ENCODE results near the gene PLEKHA1.

Gene PLEKHA1

DNA sequence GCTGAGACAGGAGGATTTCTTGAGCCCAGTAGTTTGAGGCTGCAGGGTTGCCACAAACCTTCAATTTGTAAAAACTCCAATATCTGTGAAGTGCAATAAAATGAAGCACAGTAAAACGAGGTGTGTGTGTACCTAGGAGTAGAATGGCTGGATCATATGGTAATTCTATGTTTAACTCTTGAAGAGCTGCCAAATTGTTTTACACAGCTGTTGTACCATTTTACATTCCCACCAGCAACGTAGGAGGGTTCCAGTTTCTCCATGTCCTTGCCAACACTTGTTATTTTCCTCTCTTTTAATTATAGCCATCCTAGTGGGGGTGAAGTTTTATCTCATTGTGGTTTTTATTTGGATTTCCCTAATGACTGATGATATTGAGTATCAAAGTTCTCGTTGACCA, 16.2 kb downstream of the PLEKHA1 start:
- peaks cover 2 to 32% of the 10 kb centered on the region in 2 donors for H3K36me3 ChIP-seq (replicated peaks in 1 of 2; ENCODE audit: control insufficient read depth in 2 of 2, insufficient read depth in 2 of 2, low read length in 2 of 2)
- H4K91ac ChIP-seq (ENCODE audit: low read depth, low read length, poor library complexity) = no peak overlapping the region
- no peak overlapping the region for H3K9ac ChIP-seq (ENCODE audit: low read depth, low read length, poor library complexity)
- WGBS, 2 donors (ENCODE audit: extremely low coverage in 2 of 2, insufficient read length in 2 of 2, insufficient replicate concordance in 1 of 2) = no CpG with 5 or more reads among the region's 3 CpGs
- no peaks in the 10 kb centered on the region for H3K4me1 ChIP-seq (ENCODE audit: control insufficient read depth in 2 of 2, insufficient read depth in 1 of 2, low read depth in 1 of 2, low read length in 2 of 2)
- peaks cover 0 to 6% of the 10 kb centered on the region in 2 donors for H3K9me3 ChIP-seq (replicated peaks in 1 of 2; ENCODE audit: control insufficient read depth in 2 of 2, insufficient read depth in 1 of 2, low read depth in 1 of 2, low read length in 2 of 2)
- H3K18ac ChIP-seq (ENCODE audit: low read length) = no peak overlapping the region
- H3K79me1 ChIP-seq (ENCODE audit: low read depth, low read length) = no peaks in the 10 kb centered on the region
- H3K4me2 ChIP-seq (ENCODE audit: insufficient read depth, low read length, poor library complexity, severe bottlenecking) = no peak overlapping the region
- no peak overlapping the region for H2AFZ ChIP-seq (ENCODE audit: low read length)
- no peak for DNase-seq (ENCODE audit: low spot score)
- H2BK15ac ChIP-seq (ENCODE audit: low read length) = no peak overlapping the region
- no peak overlapping the region for H3K23ac ChIP-seq (ENCODE audit: low read depth, low read length, poor library complexity)
- no peak overlapping the region for H3K4me3 ChIP-seq (ENCODE audit: low read length in 2 of 2)
- H3K4ac ChIP-seq (ENCODE audit: low read length) = no peak overlapping the region
- H2AK5ac ChIP-seq (ENCODE audit: low read depth, low read length) = no peak overlapping the region
- H2BK120ac ChIP-seq (ENCODE audit: low read depth, low read length) = no peak overlapping the region
- no peak overlapping the region for H3K27ac ChIP-seq (replicated peaks; ENCODE audit: low read length)
- H4K8ac ChIP-seq (ENCODE audit: low read depth, low read length) = no peak overlapping the region
- H2BK12ac ChIP-seq (ENCODE audit: low read length) = no peak overlapping the region
- no peaks in the 10 kb centered on the region for H3K27me3 ChIP-seq (ENCODE audit: control insufficient read depth in 3 of 3, insufficient read depth in 3 of 3, low read depth in 1 of 3, low read length in 3 of 3)
- no peak overlapping the region for H2BK5ac ChIP-seq (ENCODE audit: low read length)
- no peak overlapping the region for H3K14ac ChIP-seq (ENCODE audit: low read length)

DNA sequence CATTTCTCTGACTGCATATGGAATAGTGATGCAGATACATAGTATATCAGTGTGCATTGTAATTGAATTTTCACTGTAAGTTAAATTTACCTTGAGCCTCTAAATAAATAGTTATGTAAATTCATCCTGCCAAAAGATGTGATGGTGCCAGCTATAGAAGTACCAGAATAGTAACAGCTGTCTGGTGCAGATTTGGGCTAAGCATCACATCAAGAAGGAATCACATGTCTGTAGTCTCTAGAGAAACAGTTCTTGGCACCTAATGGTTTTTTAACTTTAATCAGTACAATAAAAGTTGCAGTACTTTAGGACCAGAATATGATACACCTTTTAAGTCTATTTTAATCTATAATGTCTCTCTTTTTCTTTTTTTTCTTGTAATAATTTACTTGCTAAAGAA, 17.4 kb downstream of the PLEKHA1 start:
- Histone ChIP-seq H3K4me2 (ENCODE audit: insufficient read depth, low read length, poor library complexity, severe bottlenecking) (no peak overlapping the region), H2AK5ac (ENCODE audit: low read depth, low read length) (no peak overlapping the region), H3K79me1 (ENCODE audit: low read depth, low read length) (no peaks in the 10 kb centered on the region), H3K27ac (replicated peaks; ENCODE audit: low read length) (no peak overlapping the region), H3K23ac (ENCODE audit: low read depth, low read length, poor library complexity) (no peak overlapping the region), H4K8ac (ENCODE audit: low read depth, low read length) (no peak overlapping the region), H3K4ac (ENCODE audit: low read length) (no peak overlapping the region), H3K9ac (ENCODE audit: low read depth, low read length, poor library complexity) (no peak overlapping the region), H3K27me3 (ENCODE audit: control insufficient read depth in 3 of 3, insufficient read depth in 3 of 3, low read depth in 1 of 3, low read length in 3 of 3) (no peaks in the 10 kb centered on the region), H2AFZ (ENCODE audit: low read length) (no peak overlapping the region), H3K4me3 (ENCODE audit: low read length in 2 of 2) (no peak overlapping the region), H3K18ac (ENCODE audit: low read length) (no peak overlapping the region), H3K9me3 (replicated peaks in 1 of 2; ENCODE audit: control insufficient read depth in 2 of 2, insufficient read depth in 1 of 2, low read depth in 1 of 2, low read length in 2 of 2) (peaks cover 0 to 6% of the 10 kb centered on the region in 2 donors), H4K91ac (ENCODE audit: low read depth, low read length, poor library complexity) (no peak overlapping the region), H3K14ac (ENCODE audit: low read length) (no peak overlapping the region), H2BK12ac (ENCODE audit: low read length) (no peak overlapping the region), H3K4me1 (ENCODE audit: control insufficient read depth in 2 of 2, insufficient read depth in 1 of 2, low read depth in 1 of 2, low read length in 2 of 2) (no peaks in the 10 kb centered on the region), H2BK120ac (ENCODE audit: low read depth, low read length) (no peak overlapping the region), H3K36me3 (replicated peaks in 1 of 2; ENCODE audit: control insufficient read depth in 2 of 2, insufficient read depth in 2 of 2, low read length in 2 of 2) (peaks cover 2 to 37% of the 10 kb centered on the region in 2 donors), H2BK5ac (ENCODE audit: low read length) (no peak overlapping the region), H2BK15ac (ENCODE audit: low read length) (no peak overlapping the region)
- DNase-seq (ENCODE audit: low spot score) = no peak

DNA sequence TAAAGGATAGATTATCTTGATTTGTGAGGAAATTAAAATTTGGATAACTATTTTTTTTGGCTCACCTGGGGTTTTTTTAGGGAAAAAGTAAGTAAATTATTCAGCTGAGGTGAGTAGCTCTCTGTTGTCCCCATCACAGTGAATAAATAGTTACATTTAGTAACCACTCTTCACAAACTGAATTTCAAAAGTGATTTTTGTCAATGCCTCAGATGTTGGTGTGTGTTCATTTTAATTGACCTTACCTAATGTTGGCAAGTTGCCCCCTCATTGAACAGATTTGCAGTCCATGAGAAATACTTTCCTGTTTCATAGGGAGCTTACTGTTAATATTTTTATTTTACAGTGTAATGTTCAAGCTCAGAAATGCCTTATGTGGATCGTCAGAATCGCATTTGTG, 18.3 kb downstream of the PLEKHA1 start:
- Histone ChIP-seq H2BK120ac (ENCODE audit: low read depth, low read length) (no peak overlapping the region), H3K4me1 (ENCODE audit: control insufficient read depth in 2 of 2, insufficient read depth in 1 of 2, low read depth in 1 of 2, low read length in 2 of 2) (no peaks in the 10 kb centered on the region), H3K27ac (replicated peaks; ENCODE audit: low read length) (no peak overlapping the region), H3K23ac (ENCODE audit: low read depth, low read length, poor library complexity) (no peak overlapping the region), H4K8ac (ENCODE audit: low read depth, low read length) (no peak overlapping the region), H3K4ac (ENCODE audit: low read length) (no peak overlapping the region), H3K9ac (ENCODE audit: low read depth, low read length, poor library complexity) (no peak overlapping the region), H3K4me2 (ENCODE audit: insufficient read depth, low read length, poor library complexity, severe bottlenecking) (no peak overlapping the region), H3K18ac (ENCODE audit: low read length) (no peak overlapping the region), H2BK15ac (ENCODE audit: low read length) (no peak overlapping the region), H3K14ac (ENCODE audit: low read length) (no peak overlapping the region), H3K4me3 (ENCODE audit: low read length in 2 of 2) (no peak overlapping the region), H2BK5ac (ENCODE audit: low read length) (no peak overlapping the region), H2BK12ac (ENCODE audit: low read length) (no peak overlapping the region), H3K79me1 (ENCODE audit: low read depth, low read length) (no peaks in the 10 kb centered on the region), H3K9me3 (replicated peaks in 1 of 2; ENCODE audit: control insufficient read depth in 2 of 2, insufficient read depth in 1 of 2, low read depth in 1 of 2, low read length in 2 of 2) (peaks cover 0 to 6% of the 10 kb centered on the region in 2 donors), H4K91ac (ENCODE audit: low read depth, low read length, poor library complexity) (no peak overlapping the region), H2AFZ (ENCODE audit: low read length) (no peak overlapping the region), H2AK5ac (ENCODE audit: low read depth, low read length) (no peak overlapping the region), H3K36me3 (replicated peaks in 1 of 2; ENCODE audit: control insufficient read depth in 2 of 2, insufficient read depth in 2 of 2, low read length in 2 of 2) (peaks cover 0 to 42% of the 10 kb centered on the region in 2 donors), H3K27me3 (ENCODE audit: control insufficient read depth in 3 of 3, insufficient read depth in 3 of 3, low read depth in 1 of 3, low read length in 3 of 3) (no peaks in the 10 kb centered on the region)
- no CpG with 5 or more reads among the region's 2 CpGs for WGBS, 2 donors (ENCODE audit: extremely low coverage in 2 of 2, insufficient read length in 2 of 2, insufficient replicate concordance in 1 of 2)
- DNase-seq (ENCODE audit: low spot score) = no peak

DNA sequence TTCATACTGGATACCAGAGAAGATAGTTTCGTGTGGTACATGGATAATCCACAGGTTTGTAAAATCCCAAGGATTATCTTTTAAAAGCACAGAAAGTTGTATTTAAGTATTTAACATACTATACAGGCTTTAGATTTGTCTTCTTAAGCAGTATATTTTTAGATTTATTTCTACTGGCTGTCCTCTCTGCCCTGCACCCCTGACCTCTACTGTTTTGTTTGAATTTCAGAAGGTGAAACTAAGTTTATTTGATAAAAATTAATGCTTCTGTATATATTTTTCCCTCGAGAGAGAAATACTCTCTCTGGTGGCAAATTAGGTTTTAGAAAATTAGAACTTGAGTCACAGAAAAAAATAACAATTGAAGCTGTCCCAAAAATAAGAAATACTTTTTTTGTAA, 18.8 kb downstream of the PLEKHA1 start:
- no peak overlapping the region for H2BK120ac ChIP-seq (ENCODE audit: low read depth, low read length)
- no peak overlapping the region for H2AK5ac ChIP-seq (ENCODE audit: low read depth, low read length)
- no peak overlapping the region for H3K4me2 ChIP-seq (ENCODE audit: insufficient read depth, low read length, poor library complexity, severe bottlenecking)
- H3K4me1 ChIP-seq (ENCODE audit: control insufficient read depth in 2 of 2, insufficient read depth in 1 of 2, low read depth in 1 of 2, low read length in 2 of 2) = no peaks in the 10 kb centered on the region
- H2AFZ ChIP-seq (ENCODE audit: low read length) = no peak overlapping the region
- no peak overlapping the region for H4K8ac ChIP-seq (ENCODE audit: low read depth, low read length)
- no peak overlapping the region for H2BK12ac ChIP-seq (ENCODE audit: low read length)
- no peak overlapping the region for H4K91ac ChIP-seq (ENCODE audit: low read depth, low read length, poor library complexity)
- no peak overlapping the region for H2BK15ac ChIP-seq (ENCODE audit: low read length)
- WGBS, 2 donors (ENCODE audit: extremely low coverage in 2 of 2, insufficient read length in 2 of 2, insufficient replicate concordance in 1 of 2) = no CpG with 5 or more reads among the region's 2 CpGs
- H3K4ac ChIP-seq (ENCODE audit: low read length) = no peak overlapping the region
- no peak overlapping the region for H3K14ac ChIP-seq (ENCODE audit: low read length)
- no peak overlapping the region for H2BK5ac ChIP-seq (ENCODE audit: low read length)
- peaks cover 0 to 46% of the 10 kb centered on the region in 2 donors for H3K36me3 ChIP-seq (replicated peaks in 1 of 2; ENCODE audit: control insufficient read depth in 2 of 2, insufficient read depth in 2 of 2, low read length in 2 of 2)
- H3K79me1 ChIP-seq (ENCODE audit: low read depth, low read length) = no peaks in the 10 kb centered on the region
- H3K23ac ChIP-seq (ENCODE audit: low read depth, low read length, poor library complexity) = no peak overlapping the region
- no peak overlapping the region for H3K4me3 ChIP-seq (ENCODE audit: low read length in 2 of 2)
- peaks cover 0 to 6% of the 10 kb centered on the region in 2 donors for H3K9me3 ChIP-seq (replicated peaks in 1 of 2; ENCODE audit: control insufficient read depth in 2 of 2, insufficient read depth in 1 of 2, low read depth in 1 of 2, low read length in 2 of 2)
- DNase-seq (ENCODE audit: low spot score) = no peak
- H3K9ac ChIP-seq (ENCODE audit: low read depth, low read length, poor library complexity) = no peak overlapping the region
- H3K27me3 ChIP-seq (ENCODE audit: control insufficient read depth in 3 of 3, insufficient read depth in 3 of 3, low read depth in 1 of 3, low read length in 3 of 3) = no peaks in the 10 kb centered on the region
- no peak overlapping the region for H3K18ac ChIP-seq (ENCODE audit: low read length)
- no peak overlapping the region for H3K27ac ChIP-seq (replicated peaks; ENCODE audit: low read length)

Data from neuronal stem cell (in vitro differentiated cells).